Glomerular endothelial cell (primary cell): Measurements from ENCODE around the gene MARCHF9. TPM values are rescaled to one million over a fixed set of nuclear protein-coding genes. Genes with fewer than 3 reads are reported as not detected.

Experiments used
- DNase-seq: peaks from one replicate; pipeline ENCODE4 v3.0.0-alpha.2; 2011; ENCODE audit warnings: low read depth, low spot score; ENCODE audit errors: extremely low read depth
- total RNA-seq: library from RNA; depleted of rRNA; stranded (reverse); fragments of >200 nt; gene quantifications from 2 replicates; pipeline ENCODE4 v1.2.3, GENCODE V29; 2015

Gene MARCHF9
- total RNA-seq, 1 donor from 2014 or later: 8.6 TPM

DNA sequence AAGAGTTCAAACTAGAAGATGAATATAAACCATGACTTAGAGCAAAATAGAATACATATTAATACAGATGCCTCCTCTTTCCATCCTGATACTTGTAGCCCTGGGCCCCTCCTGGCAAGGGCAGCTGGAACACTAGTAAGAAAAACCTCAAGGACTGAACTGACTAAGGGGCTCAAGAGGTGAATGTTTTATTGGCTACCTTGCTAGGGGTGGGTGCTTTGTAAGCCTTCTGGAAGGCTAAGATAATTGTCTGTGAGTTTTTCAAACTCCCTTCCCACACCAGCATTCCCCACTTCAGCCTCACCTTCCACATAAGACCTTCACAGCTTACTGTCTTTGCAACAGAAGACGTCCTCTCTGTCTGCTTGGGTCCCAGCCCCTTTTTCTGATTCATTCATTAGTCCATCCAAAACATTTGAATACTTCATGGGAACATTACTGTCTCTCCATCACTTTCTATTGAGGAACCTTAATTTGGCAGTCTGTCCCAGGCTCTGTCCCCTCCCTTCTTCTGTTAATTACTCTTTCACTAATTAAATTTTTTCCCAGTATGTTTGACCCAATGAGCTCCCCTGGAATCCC, 1.1 kb upstream of the MARCHF9 start:
- no peak for DNase-seq

DNA sequence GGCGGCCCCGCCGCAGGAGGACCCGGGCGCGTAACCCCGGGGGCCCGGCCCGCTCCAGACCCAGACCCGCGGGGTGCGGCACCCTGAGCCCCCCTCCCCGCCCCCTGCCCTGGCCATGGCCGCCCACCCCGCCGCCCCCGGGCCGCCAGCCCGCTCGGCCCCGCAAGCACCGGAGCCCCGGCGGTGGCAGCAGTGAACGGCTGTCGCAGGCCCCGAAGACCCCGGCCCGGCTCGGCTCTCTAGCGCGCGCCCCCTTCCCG, 221 bp downstream of the MARCHF9 start:
- no peak for DNase-seq

DNA sequence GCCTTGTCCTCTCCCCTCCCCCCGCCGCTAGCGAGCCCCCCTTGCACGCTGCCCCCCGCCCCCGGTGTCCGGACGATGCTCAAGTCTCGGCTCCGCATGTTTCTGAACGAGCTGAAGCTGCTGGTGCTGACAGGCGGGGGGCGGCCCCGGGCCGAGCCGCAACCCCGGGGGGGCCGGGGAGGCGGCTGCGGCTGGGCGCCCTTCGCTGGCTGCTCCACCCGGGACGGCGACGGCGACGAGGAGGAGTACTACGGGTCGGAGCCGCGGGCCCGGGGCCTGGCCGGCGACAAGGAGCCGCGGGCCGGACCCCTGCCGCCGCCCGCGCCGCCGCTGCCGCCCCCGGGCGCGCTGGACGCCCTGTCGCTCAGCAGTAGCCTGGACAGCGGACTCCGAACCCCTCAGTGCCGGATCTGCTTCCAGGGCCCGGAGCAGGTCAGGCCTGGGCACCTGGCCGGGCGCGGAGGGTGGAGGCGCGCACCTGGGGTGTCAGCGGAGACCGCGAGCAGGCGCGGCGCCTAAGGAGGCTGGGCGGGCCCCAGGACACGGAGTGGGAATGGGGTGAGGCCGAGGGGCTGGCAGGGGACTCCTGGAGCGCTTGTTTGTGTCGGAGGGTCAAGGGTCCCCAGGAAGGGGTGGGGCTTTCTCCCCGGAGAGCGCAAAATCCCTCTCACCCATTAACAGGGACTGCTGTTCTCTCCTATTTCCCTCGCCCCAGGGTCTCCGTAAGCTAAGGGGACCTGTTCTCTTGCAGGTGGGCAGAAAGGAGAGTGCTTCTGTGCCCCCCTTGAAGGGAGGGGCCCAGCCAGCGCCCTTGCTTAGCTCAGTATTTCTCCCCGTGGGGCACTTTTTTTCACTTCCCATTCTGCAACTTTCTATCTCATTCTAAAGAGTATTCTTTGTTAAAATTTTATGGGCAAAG, 810 bp downstream of the MARCHF9 start:
- no peak for DNase-seq

DNA sequence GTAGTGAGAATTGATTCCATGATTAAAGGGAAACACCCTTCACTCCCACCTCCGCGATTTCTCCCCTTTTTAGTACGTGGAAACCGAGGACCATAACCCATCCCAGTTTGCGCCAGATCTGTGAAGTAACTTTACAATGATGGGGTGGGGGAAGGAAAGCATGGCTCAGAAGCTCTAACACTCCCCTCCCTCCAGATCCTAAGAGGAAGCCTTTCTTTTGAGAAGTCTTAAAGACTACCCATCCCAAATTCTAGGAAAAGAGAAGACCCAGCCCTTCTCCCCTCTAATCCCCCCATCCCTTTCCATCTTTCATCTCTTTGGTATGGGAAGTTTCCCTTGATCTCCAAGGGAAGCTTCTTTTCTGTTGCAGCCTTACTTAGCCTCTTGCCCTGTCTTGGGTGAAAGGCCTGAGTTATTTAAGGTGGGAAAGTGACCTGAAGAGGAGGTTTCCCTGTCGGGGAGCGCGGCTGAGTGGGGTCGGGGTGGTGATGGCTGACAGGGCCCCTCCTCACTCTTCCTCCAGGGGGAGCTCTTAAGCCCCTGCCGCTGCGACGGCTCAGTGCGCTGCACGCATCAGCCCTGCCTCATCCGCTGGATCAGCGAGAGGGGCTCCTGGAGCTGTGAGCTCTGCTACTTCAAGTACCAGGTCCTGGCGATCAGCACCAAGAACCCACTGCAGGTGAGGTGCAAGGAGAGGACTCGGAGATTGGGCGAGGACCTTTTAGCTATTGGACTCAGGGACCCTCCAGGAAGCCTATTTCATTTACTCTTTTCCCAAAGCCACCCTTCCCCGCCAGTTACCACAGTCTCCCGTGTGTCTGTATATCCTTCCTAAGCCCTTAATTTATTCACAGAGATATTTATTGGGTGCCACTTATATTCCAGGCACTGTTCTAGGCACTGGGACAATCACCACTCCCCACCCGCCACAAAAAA, 1.8 kb downstream of the MARCHF9 start:
- DNase-seq: no peak

DNA sequence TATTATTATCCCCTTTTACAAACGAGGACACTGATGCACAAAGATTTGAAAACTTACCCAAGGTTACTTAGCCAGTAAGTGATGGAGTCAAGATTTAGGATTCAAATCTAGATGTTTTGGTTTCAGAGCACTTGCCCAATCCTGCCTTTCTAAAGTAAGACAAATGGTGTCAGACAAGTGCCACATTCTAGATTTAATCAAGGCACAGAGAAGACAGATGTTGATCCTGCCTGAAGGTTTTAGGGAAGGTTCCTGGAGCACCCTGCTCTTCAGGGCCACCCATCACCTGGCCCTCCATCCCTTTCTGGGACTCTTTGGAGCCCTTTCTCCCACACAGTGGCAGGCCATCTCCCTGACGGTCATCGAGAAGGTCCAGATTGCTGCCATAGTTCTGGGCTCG, 2.9 kb downstream of the MARCHF9 start:
- DNase-seq: no peak

DNA sequence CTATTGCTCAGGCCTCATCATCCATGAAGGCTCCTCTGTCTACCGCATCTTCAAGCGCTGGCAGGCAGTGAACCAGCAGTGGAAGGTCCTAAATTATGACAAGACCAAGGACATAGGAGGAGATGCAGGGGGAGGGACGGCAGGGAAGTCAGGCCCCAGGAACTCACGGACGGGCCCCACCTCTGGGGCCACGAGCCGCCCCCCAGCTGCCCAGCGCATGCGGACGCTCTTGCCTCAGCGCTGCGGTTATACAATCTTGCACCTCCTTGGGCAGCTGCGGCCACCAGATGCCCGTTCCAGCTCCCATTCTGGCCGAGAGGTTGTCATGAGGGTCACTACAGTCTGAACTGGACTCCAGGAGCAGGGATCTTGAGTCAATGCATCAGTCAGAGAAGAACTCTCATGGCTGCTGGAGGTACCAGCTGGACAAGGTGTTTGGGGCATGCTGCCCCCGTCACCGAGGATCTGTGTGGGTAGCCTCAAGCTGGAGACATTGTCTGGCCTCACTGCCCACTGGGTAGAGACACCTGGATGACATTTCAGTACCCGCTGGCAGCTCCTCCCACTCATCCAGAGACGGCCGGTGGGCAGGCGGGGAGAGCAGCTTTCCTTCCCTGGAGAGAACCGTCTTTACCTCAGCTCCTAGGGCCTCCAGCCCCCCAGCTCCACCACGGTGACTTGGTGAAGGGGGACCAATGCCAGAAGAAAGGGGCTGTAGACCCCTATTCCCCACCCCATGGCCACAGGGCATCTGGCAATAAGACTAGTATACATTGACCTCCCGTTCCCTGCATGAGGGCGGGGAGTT, 3.9 kb downstream of the MARCHF9 start:
- no peak for DNase-seq

DNA sequence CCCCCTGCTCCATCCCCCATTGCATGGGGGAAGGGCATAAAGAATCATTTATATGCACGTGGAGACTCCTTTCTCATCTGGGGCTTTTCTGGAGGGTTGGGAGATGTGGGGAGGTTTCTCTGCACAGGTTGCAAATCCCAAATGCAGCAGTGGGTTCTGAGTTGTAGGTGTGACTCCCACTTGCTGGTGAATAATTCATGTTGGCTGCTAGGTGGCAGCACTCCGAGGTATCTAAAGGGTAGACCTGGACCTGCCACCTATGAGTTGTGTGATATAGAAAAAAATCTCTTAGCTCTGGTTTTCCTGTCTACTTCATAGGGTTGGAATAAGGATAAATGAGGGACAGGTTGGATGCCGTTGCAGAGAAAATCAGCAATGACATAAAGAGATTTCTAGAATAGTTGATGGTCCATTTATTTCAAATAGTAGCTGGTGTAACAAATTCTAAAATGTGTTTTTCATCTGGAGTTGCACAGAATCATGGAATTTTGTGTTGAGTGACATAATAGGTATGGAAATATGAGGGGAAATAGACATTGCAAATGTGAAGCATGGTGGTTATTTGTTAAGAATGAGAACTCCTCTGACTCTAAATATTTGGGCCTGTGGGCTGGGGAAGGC, 4.6 kb downstream of the MARCHF9 start:
- no peak for DNase-seq

DNA sequence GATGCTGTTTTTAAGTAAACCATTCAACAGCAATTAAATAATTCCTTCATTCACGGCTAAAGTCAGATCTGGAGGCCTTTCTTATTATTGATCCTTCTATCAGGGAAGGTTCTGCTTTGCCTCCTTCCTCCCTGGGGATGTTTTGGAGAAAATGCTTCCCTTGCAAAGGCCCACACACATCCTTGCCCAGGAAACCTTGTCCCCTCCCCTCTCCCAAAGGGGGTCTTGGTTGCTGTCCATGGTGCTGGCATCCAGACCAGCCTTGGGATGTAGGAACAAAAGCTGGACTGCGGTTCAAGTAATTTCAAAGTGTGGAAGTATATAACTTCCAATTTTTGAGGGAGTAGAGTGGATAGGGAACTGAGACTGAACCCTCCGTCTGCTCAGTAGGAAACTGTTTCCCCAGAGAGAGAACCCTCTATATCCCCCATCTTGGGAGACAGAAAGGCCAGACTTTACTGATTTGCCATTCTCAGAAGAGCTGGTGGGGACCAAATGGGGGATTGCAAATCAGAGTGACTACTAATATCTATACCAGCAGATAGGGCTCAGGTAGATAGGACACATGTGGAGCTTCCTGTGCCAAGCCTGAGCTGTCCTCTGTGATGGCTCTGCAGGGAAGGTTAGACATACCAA, 5.6 kb downstream of the MARCHF9 start:
- no peak for DNase-seq

DNA sequence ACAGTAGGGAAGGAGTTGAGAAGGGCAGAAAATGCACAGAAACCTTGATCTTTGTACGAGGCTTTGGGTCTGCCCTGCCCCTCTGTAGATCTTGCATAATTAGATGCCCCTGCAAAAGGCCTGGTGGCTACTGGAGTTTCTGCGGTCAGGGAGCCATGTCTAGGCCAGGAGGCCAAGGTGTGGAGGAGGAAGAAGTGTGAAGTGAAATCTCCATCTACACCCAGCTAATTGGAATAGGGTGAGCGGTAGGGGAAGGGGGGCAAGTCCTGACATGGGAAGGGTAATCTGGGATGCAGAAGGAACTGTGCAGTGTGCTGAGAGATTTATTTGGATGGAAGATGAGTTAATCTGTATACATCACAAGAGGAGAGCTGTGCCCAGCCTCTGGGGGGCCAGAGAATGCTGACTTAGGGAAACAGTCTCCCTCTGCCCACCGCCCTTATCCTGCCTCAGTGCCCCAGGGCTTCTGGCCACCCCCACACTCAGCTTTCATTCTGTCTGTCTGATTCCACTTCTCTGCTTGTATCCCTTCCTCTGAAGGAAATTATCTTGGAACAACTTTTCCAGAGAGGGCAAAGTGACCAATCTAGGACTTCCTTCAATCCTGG, 6.6 kb downstream of the MARCHF9 start:
- no peak for DNase-seq

DNA sequence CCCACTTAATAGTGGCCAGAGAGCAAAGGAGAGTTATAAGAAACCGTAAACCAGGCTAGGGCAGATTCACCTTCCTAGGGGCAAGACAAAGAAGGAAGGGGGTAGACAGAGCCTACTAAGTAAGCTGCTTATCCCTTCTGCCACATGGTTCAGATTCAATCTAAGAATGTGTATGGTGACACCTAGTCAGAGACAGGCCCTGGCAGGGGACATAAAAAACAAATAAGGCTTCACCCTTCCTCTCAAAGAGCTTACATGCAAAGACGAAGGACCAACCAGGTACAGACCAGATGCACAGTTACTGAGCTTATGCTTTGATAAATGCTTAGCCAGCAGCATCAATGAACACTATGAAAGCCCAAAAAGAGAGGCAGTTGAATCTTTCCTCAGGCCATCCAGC, 7.6 kb downstream of the MARCHF9 start:
- no peak for DNase-seq

DNA sequence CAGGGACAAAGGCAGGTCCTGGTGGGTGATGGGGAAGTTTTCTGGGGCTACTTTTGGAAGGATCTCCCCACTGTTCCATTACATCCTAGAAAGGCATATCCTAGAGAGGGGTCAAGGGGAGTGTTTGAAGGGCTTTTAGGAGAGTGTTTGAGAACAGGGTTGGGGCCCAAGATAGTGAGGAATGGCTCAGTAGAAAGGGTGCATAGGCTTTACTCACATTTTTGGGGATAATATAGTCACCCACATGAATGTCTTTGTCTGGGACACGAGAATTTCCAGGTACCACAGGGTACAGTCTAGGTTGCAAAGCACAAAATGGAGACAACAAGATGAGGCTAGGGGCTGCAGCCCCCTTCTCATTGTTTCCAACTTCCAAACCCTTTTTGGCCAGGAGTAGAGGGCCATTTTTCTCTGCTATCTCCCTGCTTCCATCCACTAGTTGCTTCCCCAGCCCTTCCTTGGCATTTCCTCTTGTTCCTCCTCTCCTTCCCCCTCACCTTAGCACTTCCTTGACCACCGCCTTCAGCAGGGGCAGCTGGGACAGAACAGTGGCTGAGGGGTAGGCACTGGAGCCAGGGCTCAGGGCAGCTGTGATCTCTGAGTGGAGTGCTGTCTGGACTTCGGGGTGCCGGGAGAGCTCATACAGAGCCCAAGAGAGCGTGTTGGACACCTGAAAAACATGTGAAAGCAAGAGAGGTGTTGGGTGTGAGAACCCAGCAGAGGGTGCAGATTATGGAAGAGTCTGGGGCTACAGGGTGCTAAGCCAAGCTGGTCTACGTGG, 9.2 kb downstream of the MARCHF9 start:
- no peak for DNase-seq

DNA sequence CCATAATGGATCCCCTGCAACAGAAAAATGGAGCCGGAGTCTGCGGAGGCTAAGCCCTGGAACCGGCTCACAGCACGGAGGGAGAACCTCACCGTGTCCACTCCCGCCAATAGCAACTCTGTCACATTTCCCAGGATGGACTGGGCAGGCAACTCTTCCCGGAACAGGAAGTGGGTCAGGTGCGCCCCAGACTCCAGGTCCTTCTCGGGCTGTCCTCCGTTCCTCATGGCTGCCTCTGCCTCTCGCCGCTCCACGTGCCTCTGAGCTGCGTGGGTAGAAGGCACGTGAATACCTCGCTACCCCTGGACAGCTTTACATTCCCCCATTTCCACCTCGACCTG, 9.7 kb downstream of the MARCHF9 start:
- no peak for DNase-seq

DNA sequence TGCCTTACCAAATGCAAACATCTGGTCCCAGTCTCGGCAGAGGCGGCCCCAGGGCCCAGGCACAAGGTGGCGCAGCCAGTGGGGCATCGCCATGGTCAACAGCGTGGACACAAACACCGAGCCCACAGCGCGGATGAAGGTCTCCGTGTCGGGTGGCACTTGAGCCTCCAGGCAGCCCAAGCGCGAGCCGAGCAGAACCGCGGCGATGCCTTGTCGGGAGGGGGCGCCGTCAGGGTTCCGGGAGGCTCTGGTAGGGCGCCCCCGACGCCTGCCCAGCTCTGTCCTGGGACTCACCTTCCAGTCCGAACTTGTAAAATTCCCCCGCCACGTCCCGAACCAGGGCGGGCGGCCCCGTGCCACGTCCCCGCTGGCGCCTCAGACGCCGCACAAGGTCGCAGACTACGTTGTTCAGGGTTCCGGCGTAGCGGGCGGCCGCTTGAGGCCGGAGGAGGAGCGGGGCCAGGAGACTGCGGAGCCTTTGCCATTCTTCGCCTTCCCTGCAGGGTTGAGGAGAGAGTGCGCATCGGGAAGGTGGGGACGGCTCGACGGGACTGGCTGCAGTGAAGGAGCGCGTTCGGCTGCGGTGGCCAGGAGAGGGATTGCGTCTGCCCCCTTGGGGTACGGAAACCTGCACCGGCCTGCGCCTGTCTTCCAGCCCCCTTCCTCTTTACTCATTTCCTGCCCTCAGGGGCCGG, 10.2 kb downstream of the MARCHF9 start:
- no peak for DNase-seq

DNA sequence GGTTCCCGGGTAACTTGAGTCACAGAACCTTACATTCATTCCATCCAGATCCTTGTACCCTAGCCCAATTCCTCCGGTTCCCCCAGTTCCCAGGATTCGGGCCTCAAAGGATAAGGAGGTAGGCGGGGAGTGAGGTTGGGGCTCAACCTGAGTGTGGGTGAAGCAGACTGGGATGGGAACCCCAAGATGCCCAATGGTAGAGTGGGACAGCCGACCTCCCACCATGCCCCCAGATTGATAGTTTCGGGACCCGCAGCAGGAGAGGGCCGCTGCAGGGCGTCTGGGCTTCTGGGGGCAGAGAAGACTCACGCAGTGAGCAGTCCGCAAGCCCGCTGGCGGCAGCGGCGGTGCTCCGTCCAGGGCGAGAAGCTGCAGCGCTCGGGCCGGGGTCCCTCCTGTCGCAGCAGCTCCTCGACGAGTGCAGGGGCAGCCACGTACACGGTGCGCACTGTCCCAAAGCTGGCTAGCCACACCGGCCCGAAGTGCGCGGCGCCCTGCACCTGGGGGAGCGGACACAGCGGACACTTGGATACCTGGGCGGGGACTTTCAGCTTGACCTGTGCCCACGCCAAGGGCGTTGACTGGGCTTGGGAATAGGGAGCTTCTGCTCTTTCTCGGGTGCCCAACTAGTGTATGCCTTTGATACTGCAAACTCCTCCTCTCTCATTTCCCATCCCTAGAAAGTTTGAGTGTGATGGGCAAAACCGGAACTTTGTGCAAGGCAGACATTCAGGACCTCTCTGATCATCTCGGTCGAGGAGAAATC, 11.0 kb downstream of the MARCHF9 start:
- no peak for DNase-seq

DNA sequence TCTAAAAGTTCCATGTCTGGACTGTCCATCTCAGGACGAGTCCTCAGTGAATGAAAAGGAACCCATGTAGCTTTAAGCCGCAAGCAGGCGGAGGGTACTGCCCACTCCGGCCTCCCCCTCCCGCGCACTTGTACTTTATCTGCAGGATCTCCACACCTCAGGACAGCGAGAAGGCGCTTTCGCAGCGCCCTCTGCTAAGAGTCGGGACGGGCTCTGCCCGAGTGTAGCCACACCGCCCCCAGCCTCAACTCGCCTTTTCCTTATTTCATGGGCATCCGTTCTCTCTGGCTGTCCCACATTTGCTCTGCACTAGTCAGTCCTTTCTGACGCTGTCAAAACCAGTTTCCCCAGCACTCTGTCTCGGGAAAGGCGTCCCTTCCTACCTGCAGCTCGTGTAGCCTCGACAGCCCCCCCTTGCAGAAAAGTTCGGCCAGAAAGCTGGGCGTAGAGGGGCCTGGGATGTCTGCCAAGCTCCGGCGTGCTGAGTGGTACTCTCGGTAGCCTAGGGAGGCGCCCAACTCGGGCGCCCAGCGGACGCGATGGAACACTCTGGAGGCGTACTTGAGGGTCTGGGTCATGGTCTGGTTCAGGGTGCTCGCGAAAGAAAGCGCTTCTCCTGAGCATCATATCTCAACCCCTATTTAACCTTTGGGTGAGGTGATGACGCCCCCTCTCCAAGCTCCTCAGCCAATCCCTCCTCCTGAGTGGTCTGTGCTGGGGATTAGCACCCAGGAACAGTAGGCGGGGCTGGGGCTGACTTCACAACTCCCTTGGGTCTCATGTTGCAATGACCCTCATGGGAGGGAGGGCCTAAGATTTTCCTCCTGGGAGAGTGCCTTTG, 11.8 kb downstream of the MARCHF9 start, which contains the start of gene CYP27B1:
Gene CYP27B1, minus strand, starts transcription at position 615 of the 841 bp plus-strand sequence. Its CDS starts 37 bp downstream, at position 578.
- DNase-seq: no peak

DNA sequence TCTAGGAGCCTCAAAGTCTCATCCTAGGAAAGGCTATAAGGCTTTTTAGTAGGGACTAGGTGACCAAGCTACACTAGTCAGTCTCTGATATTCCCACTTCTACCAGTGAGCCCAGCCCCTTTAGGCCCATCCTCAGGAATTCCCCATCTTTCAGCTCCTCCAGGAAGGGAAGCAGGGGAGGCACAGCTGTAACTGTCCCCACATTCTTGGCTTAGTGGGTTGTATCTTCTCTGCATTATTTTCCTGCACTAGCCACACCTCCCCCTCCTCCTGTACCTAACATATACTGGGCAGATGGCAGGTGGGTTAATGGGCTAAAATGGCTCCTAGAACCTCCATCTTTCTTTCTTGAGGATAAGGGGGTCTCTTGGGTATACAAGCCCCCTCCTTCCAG, 12.4 kb downstream of the MARCHF9 start:
- no peak for DNase-seq
